Measurements from ENCODE around the gene ACAN.

DNA sequence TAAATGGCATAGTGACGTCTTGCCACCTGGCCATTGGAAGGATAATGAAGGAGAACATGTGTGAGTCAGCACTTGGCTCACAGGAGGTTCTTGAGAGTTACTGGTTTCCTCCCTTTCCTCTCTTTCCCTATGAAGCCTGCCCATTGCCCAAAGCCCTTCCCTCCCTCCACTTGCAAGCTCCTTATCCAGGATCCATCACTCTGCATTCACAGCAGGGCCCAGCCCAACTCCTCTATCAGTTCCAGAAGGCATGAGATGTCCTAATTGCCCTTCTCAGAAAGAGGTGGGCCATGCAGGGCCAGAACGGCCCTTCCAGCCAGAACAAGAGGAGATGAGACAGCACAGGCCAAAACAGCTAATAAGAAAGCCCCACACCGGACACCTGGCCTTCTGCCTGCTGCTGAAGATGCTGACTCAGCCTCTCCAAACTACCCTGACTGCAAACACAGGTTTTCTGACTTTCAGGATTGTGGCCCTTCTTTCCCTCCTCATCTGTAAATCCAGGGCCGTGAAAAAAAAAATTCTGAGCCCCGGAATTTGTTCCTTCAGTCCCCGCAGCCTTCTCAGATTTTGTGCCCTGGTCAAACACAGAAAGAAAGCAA lies 62.4 kb downstream of the ACAN start:
- TF ChIP-seq, protein P1, sequence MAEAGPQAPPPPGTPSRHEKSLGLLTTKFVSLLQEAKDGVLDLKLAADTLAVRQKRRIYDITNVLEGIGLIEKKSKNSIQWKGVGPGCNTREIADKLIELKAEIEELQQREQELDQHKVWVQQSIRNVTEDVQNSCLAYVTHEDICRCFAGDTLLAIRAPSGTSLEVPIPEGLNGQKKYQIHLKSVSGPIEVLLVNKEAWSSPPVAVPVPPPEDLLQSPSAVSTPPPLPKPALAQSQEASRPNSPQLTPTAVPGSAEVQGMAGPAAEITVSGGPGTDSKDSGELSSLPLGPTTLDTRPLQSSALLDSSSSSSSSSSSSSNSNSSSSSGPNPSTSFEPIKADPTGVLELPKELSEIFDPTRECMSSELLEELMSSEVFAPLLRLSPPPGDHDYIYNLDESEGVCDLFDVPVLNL (CRISPR knock-in tag; IDR thresholded peaks at IDR 0.05; ENCODE audit: borderline replicate concordance, low read depth): no peak
- TF ChIP-seq, protein P2, sequence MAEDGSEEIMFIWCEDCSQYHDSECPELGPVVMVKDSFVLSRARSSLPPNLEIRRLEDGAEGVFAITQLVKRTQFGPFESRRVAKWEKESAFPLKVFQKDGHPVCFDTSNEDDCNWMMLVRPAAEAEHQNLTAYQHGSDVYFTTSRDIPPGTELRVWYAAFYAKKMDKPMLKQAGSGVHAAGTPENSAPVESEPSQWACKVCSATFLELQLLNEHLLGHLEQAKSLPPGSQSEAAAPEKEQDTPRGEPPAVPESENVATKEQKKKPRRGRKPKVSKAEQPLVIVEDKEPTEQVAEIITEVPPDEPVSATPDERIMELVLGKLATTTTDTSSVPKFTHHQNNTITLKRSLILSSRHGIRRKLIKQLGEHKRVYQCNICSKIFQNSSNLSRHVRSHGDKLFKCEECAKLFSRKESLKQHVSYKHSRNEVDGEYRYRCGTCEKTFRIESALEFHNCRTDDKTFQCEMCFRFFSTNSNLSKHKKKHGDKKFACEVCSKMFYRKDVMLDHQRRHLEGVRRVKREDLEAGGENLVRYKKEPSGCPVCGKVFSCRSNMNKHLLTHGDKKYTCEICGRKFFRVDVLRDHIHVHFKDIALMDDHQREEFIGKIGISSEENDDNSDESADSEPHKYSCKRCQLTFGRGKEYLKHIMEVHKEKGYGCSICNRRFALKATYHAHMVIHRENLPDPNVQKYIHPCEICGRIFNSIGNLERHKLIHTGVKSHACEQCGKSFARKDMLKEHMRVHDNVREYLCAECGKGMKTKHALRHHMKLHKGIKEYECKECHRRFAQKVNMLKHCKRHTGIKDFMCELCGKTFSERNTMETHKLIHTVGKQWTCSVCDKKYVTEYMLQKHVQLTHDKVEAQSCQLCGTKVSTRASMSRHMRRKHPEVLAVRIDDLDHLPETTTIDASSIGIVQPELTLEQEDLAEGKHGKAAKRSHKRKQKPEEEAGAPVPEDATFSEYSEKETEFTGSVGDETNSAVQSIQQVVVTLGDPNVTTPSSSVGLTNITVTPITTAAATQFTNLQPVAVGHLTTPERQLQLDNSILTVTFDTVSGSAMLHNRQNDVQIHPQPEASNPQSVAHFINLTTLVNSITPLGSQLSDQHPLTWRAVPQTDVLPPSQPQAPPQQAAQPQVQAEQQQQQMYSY (CRISPR knock-in tag; IDR thresholded peaks at IDR 0.05): no peak

Measured in WTC11 (cell line).